Activated naive CD4-positive, alpha-beta T cell treated with anti-CD3 and anti-CD28 coated beads for 36 hours (primary cell): Measurements from ENCODE around the gene ANKFY1. TPM values are rescaled to one million over a fixed set of nuclear protein-coding genes. Genes with fewer than 3 reads are reported as not detected.

ENCODE experiments used
- CTCF ChIA-PET: fragments of 350-600 bp; sonication (Branson Sonifier 250); formaldehyde crosslinking; loops from one replicate; lab custom pipeline; 2021; ENCODE audit warnings: antibody characterized with exemption; lab: Charles Lee
- DNase-seq: peaks from one replicate; pipeline ENCODE4 v3.0.0-alpha.2; 2020
- H3K27ac Mint-ChIP-seq: one replicate; pipeline ENCODE4 v1.8.0; 2021; ENCODE audit warnings: mild to moderate bottlenecking, mixed read lengths
- H3K27me3 Mint-ChIP-seq: one replicate; pipeline ENCODE4 v1.8.0; 2021; ENCODE audit warnings: low read depth, mixed read lengths
- H3K36me3 Mint-ChIP-seq: one replicate; pipeline ENCODE4 v1.8.0; 2021; ENCODE audit warnings: low read depth, mixed read lengths
- H3K4me1 Mint-ChIP-seq: one replicate; pipeline ENCODE4 v1.8.0; 2021; ENCODE audit warnings: low read depth, mixed read lengths
- H3K4me3 Mint-ChIP-seq: one replicate; pipeline ENCODE4 v1.8.0; 2021; ENCODE audit warnings: mild to moderate bottlenecking, moderate library complexity, mixed read lengths
- H3K9me3 Mint-ChIP-seq: one replicate; pipeline ENCODE4 v1.8.0; 2021; ENCODE audit warnings: mixed read lengths
- intact Hi-C: fragments of 100-400 bp; cut with micrococcal nuclease; formaldehyde crosslinking; loops from one replicate; pipeline ENCODE4 v1.15.1; 2023
- total RNA-seq, 2 experiments: library from RNA; stranded (reverse); gene quantifications; one replicate each; pipeline ENCODE4 v1.2.3, GENCODE V29; 2021

Gene ANKFY1
- total RNA-seq, 2 experiments from 2014 or later = 36.6 to 37.4 TPM

DNA sequence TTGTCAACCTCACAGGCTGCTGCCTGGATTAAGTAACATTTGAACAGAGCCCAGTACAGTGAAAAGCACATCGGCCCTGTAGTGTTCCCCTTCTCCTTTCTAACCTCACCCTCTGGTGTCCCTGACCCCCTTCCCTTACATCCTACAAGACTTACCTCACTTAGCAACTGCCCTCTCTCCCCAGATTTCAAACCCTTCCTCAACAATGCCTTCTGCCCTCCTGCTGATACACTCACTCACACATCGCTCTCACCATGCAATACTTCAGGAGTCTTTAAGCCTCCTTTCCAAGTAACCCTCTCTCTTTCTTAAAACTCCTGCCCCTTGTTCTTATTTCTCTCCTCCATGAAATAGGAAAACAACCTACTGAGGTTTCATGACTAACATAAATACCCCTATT, 138.8 kb downstream of the ANKFY1 start:
- Mint-ChIP-seq H3K4me1 (peaks cover 30% of the 10 kb centered on the region), H3K9me3 (no peaks in the 10 kb centered on the region), H3K27me3 (no peaks in the 10 kb centered on the region), H3K27ac (no peak overlapping the region), H3K36me3 (peaks cover 9% of the 10 kb centered on the region), H3K4me3 (no peak overlapping the region)
- no peak for DNase-seq
- intact Hi-C loops = no loop called here
- CTCF ChIA-PET = interaction anchor here (1.2 kb wide), 1 partner anchor 12 kb away, joined by 4 read pairs; no protein-coding TSS in a partner anchor

- H3K27me3 Mint-ChIP-seq = no peaks in the 10 kb centered on the region
- no peak for DNase-seq
- H3K36me3 Mint-ChIP-seq = peaks cover 11% of the 10 kb centered on the region
- intact Hi-C loops = no loop called here
- no peak overlapping the region for H3K27ac Mint-ChIP-seq
- H3K4me1 Mint-ChIP-seq = peaks cover 14% of the 10 kb centered on the region
- no peak overlapping the region for H3K4me3 Mint-ChIP-seq
- no peaks in the 10 kb centered on the region for H3K9me3 Mint-ChIP-seq
- CTCF ChIA-PET = no interaction called here
These were observed 143.4 kb downstream of the ANKFY1 start for GRCh38 chr17:4120332-4120731.

DNA sequence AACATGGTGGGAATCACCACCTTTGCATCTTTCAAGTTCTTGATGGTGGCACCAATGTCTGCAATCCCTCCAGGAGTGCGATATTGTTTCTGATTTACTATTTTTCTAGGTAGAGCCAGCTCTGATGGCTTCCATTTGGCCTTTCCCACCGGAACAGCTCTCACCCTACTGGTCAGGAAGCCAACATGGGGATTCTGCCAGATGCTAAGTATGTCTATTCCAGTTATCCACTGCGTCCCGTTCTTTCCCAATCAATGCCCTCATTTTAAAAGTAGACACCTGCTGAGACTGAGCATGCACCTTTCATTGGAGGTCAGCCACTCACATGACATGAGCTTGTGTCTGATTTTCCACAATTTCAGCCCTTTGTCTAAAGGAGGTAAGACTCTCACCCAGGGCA, 144.5 kb downstream of the ANKFY1 start:
- CTCF ChIA-PET = interaction anchor here (0.6 kb wide), 1 partner anchor 186 kb away, joined by 4 read pairs; no protein-coding TSS in a partner anchor
- Mint-ChIP-seq H3K9me3 (no peaks in the 10 kb centered on the region), H3K4me3 (no peak overlapping the region), H3K36me3 (peaks cover 13% of the 10 kb centered on the region), H3K27ac (no peak overlapping the region), H3K27me3 (no peaks in the 10 kb centered on the region), H3K4me1 (peaks cover 8% of the 10 kb centered on the region)
- no peak for DNase-seq
- intact Hi-C loops = no loop called here

GRCh38 chr17:4118015-4118743, 145.6 kb downstream of the ANKFY1 start:
- CTCF ChIA-PET = no interaction called here
- Mint-ChIP-seq H3K4me1 (peaks cover 8% of the 10 kb centered on the region), H3K27ac (peak overlapping the region; percentile 75), H3K27me3 (no peaks in the 10 kb centered on the region), H3K4me3 (no peak overlapping the region), H3K36me3 (peaks cover 9% of the 10 kb centered on the region), H3K9me3 (no peaks in the 10 kb centered on the region)
- DNase-seq = no peak
- intact Hi-C loops = no loop called here

DNA sequence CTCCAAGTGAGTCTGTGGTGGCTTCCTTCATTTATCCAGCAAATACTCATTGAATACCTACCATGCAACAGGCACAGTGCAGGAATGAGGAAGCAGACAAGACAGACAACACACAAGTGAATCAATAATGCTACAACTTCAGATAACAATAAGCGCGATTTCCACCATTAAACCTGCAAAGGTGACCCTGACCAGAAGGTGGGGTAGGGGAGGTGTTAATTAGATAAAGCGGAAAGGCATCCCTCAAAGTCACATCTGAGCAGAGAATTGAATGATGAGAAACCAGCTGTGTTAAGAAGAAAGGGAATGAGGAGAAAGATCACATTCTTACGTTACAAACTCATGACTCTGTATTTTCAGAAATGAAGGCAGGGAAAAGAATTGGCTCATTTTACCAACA, 147.3 kb downstream of the ANKFY1 start:
- DNase-seq = no peak
- peaks cover 8% of the 10 kb centered on the region for H3K4me1 Mint-ChIP-seq
- H3K9me3 Mint-ChIP-seq = no peaks in the 10 kb centered on the region
- no peaks in the 10 kb centered on the region for H3K27me3 Mint-ChIP-seq
- intact Hi-C loops = no loop called here
- peak overlapping the region; percentile 11 for H3K27ac Mint-ChIP-seq
- CTCF ChIA-PET = no interaction called here
- peaks cover 16% of the 10 kb centered on the region for H3K36me3 Mint-ChIP-seq
- H3K4me3 Mint-ChIP-seq = no peak overlapping the region

Other genes with a start within 250 kb of the ANKFY1 start
- gene ZZEF1, start 120.9 kb downstream of the ANKFY1 start, total RNA-seq = 10 to 100 TPM; 35.4 to 37.2 TPM
- 1 to 10 TPM; 7.2 to 8.1 TPM for gene CYB5D2, start 120.8 kb downstream of the ANKFY1 start, total RNA-seq
- 10 to 100 TPM; 33.3 to 36.1 TPM for gene UBE2G1, start 102.7 kb upstream of the ANKFY1 start, total RNA-seq
- gene SPNS3, start 170.0 kb upstream of the ANKFY1 start, total RNA-seq = 10 to 100 TPM; 17.7 to 20.4 TPM
- gene SPNS2, start 234.9 kb upstream of the ANKFY1 start, total RNA-seq = 1 to 10 TPM in 1 of 2 experiments, under 1 TPM in 1; 0.45 to 1.1 TPM